Right cardiac atrium (tissue), 5 donors: ENCODE results near the gene TMEM190. TPM values are rescaled to one million over a fixed set of nuclear protein-coding genes. Genes with fewer than 3 reads are reported as not detected.
A peak's percentile ranks its signal among the peaks of the same experiment; 100 is the strongest.
"Not testable (repeated sequence)": the region's sequence is repeated elsewhere in the genome, so short reads cannot be mapped to it uniquely, and the experiment has no call there.

Source experiments
- ATAC-seq, 2 donors: fragments of 200-7000 bp; cut with Tn5 transposase; one replicate each; pipeline versions ENCODE4 v1.8.0 to v1.9.1; 2020; ENCODE audit warnings: moderate library complexity in 2 of 2, mild to moderate bottlenecking in 1 of 2
- DNase-seq, 3 donors: peaks; one replicate each; pipeline ENCODE4 v3.0.0-alpha.2; 2020
- H3K27ac ChIP-seq: one replicate; pipeline ENCODE4 v1.5.1; 2013; ENCODE audit warnings: mild to moderate bottlenecking, low read length, control low read depth, moderate library complexity
- H3K27me3 ChIP-seq: one replicate; pipeline ENCODE4 v1.6.1; 2013; ENCODE audit not compliant: control insufficient read depth, insufficient read depth
- H3K4me1 ChIP-seq: one replicate; pipeline ENCODE4 v1.6.1; 2013; ENCODE audit warnings: low read length; ENCODE audit not compliant: control insufficient read depth, insufficient read depth
- H3K4me3 ChIP-seq: one replicate; pipeline ENCODE4 v1.5.1; 2013; ENCODE audit warnings: low read length, control low read depth
- H3K9me3 ChIP-seq: one replicate; pipeline ENCODE4 v1.6.1; 2013; ENCODE audit warnings: low read length; ENCODE audit not compliant: control insufficient read depth
- WGBS: extraction: QIAGEN DNeasy Blood & Tissue Kit; methylation state at CpG from one replicate; pipeline ENCODE4 v1.1.7; 2013; 5-methylcytosine and 5-hydroxymethylcytosine counted together
- intact Hi-C, 4 donors: fragments of 100-400 bp; cut with DNase I; formaldehyde crosslinking; loops; one replicate each; pipeline versions ENCODE4 v1.11.0 to v1.14.0; 2022 to 2023
- polyA plus RNA-seq: library from polyadenylated mRNA; stranded (reverse); fragments of 200-250 nt; gene quantifications from one replicate; pipeline ENCODE4 v1.2.3, GENCODE V29; 2013
- total RNA-seq, 4 donors: library from RNA; stranded (reverse); fragmentation: NEBNext Ultra II Directional; extraction: Animal tissue kit (Norgen Biotek cat#: 25700); gene quantifications; one replicate each; pipeline ENCODE4 v1.2.1, GENCODE V29; 2021
- donor health status: healthy with polysubstance abuse.
- donor health status: DM: no; HTN: yes; CAD: no.
- donor health status: DM: no; HTN: no; CAD: no.
- donor health status: DM: no; HTN: yes; CAD: no; lungs with severe emphysema.
- donor health status: DM: yes; HTN: yes; CAD: no.

TMEM190 gene
- total and polyA plus RNA-seq, 5 donors = not detected

DNA sequence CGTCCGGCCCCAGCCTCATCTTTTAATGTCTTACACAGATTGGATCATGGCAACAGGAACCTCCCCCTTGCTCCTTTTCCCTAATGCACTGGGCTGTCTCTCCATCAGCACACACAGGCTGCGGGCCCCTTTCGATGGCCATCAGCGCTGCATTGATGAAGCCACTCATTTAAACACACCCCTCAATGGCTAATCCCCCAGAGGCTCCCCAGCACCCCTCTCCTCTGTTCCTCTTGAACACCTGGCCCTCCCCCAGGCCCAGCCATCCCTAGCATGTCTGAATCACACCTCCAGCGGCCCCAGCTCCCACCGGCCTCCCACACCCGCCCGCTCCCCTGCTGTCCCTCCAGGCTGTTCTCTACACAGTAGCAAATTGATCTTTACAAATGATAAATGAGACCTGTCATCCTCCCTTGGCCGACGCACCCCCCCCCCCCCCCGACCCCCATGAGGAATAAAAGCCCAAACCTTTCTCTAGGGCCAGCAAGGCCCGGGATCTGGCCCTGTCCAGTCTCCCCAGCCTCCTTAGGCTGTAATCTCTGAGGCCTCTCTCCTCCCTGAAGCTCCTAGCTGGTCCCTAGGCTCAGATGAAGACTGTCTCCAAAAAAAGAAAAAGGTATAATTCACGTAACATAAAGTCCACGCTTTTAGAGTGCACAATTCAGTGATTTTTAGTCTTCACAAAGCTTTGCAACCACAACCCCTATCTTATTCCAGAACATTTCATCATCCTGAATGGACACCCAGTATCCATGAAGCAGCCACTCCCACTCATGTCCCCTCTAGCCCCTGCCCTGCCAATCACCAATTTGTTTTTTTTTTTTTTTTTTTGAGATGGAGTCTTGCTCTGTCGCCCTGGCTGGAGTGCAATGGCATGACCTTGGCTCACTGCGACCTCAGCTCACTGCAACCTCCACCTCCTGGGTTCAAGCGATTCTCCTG, 16.5 kb downstream of the TMEM190 start:
- H3K9me3 ChIP-seq = no peaks in the 10 kb centered on the region
- peak in 1 of 3 donors; percentile 38 for DNase-seq
- peaks cover 5% of the 10 kb centered on the region for H3K4me1 ChIP-seq
- intact Hi-C loops = no loop called here
- H3K27me3 ChIP-seq = no peaks in the 10 kb centered on the region
- WGBS = 70% methylated on average over 18 of the region's 18 CpGs
- no peak overlapping the region for H3K27ac ChIP-seq
- no peak for ATAC-seq
- H3K4me3 ChIP-seq = no peak overlapping the region

DNA sequence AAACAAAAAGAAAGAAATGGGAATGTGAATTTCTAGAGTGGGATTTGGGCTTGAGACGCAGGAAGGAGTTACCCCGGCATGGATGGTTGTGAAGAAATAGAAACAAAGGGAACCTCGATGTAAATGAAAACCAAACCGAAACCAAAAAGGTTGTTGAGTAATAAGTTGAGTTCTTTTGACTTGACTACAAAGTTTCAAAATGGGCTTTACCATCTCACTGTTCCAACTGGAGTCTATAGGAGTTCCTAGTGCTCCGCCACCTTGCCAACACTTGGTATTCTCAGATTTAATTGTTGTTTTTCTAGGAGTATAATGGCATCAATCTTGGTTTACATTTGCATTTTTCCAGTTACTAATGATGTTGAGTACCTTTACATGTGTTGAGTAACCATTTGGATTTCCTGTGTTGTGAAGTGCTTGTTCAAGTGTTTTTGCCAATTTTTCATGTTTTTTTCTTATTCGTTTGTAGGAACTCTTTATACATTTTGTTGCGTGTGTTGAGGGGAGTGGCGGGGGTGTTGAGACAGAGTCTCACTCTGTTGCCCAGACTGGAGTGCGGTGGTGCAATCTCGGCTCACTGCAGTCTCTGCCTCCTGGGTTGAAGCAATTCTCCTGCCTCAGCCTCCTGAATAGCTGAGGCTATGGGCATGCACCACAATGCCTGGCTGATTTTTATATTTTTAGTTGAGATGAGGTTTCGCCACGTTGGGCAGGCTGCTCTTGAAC, 21.7 kb downstream of the TMEM190 start:
- ATAC-seq (no peak), DNase-seq (peak in 1 of 3 donors; percentile 37)
- H3K9me3 ChIP-seq = no peaks in the 10 kb centered on the region
- no peaks in the 10 kb centered on the region for H3K4me1 ChIP-seq
- H3K4me3 ChIP-seq = no peak overlapping the region
- intact Hi-C loops = no loop called here
- 84% methylated on average over 12 of the region's 12 CpGs for WGBS
- no peaks in the 10 kb centered on the region for H3K27me3 ChIP-seq
- no peak overlapping the region for H3K27ac ChIP-seq

DNA sequence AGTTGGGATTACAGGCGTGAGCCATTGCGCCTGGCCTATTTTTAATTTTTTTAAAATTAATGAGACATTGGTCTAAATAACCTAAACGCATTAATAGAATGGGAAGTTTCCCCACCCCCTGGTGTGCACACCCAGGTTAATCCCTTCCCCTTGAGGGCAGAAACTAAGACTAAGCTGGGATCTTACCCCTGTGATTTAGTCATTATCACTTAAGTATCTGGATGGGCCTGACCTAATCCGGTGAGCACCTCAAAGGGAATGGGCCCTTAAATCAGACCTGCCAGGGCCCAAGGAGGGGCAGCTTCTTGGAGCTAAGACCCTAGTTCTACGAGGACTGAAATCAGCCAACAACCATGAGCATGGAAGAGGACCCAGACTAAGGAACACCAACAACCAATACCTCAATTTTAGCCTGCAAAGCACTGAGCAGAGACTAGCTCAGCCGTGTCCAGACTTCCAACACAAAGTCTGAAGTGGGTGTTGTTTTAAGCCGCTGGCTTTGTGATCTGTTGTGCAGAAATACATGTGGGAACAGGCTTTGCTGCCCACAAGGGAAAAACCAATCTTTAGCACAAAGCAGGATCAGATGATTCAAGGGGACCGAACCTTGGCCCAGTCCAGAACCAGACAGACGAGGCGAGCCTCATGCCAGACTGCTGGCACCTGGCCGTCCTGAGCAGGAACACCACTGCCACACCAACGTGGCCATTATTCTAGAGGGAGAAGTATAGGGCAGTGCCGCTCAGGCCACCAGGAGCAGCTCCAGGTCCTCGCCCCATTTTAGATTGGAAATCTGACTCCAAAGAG, 23.9 kb downstream of the TMEM190 start:
- intact Hi-C loops = no loop called here
- H3K4me1 ChIP-seq = no peaks in the 10 kb centered on the region
- H3K27ac ChIP-seq = no peak overlapping the region
- DNase-seq (peak in 2 of 3 donors; percentile 11 to 16), ATAC-seq (no peak)
- no peak overlapping the region for H3K4me3 ChIP-seq
- no peaks in the 10 kb centered on the region for H3K9me3 ChIP-seq
- H3K27me3 ChIP-seq = no peaks in the 10 kb centered on the region
- WGBS = 87% methylated on average over 14 of the region's 14 CpGs

DNA sequence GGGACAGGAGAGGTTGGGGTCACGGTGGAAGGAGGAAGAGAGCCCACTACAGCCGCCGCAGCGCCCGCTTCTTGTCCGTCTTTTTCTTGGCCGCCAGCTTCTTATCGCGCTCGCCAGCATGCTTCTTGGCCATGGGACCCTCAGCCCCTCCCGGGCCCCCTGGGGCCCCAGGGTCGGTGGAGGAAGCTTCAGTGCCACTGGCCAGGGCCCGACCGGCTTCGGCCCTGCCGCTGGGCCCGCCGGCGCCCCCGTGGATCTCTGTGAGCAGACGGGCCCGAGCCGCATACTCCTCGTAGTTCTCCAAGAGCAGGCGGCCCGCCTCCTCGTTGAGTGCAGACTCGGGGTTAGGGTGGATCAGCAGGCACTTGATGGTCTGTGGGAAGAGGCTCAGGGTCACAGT, 24.8 kb downstream of the TMEM190 start:
- H3K9me3 ChIP-seq, intact Hi-C loops, H3K4me3 ChIP-seq, H3K27ac ChIP-seq, H3K4me1 ChIP-seq, H3K27me3 ChIP-seq: not testable (repeated sequence)
- 87% methylated on average over 21 of the region's 28 CpGs for WGBS
- DNase-seq (peak in 1 of 3 donors; percentile 34), ATAC-seq (peak in 1 of 2 donors; percentile 8)

DNA sequence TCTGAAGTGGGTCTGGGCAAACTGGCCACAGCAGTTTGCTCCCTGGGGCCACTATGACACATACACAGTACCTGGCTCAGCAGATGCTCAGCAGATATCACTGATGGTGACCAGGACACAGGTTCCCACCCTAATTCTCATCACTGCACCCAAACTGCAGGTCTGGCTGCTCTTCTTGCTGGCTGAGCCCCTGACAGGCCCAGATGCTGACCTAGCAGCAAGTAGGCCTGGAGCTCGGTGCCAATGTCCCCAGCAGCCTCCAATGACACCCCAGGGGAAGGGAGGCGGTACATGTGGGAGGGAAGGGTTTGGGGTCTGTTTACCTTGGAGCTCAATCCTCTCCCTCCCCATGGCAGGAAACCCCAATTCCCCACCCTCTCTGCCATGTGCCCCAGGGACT, 25.9 kb downstream of the TMEM190 start:
- Histone ChIP-seq H3K27ac (no peak overlapping the region), H3K4me3 (no peak overlapping the region), H3K4me1 (peaks cover 7% of the 10 kb centered on the region), H3K9me3 (no peaks in the 10 kb centered on the region), H3K27me3 (no peaks in the 10 kb centered on the region)
- 71% methylated on average over 2 of the region's 2 CpGs for WGBS
- intact Hi-C loops = no loop called here
- no peak for ATAC-seq
- DNase-seq = peak in 1 of 3 donors; percentile 13

DNA sequence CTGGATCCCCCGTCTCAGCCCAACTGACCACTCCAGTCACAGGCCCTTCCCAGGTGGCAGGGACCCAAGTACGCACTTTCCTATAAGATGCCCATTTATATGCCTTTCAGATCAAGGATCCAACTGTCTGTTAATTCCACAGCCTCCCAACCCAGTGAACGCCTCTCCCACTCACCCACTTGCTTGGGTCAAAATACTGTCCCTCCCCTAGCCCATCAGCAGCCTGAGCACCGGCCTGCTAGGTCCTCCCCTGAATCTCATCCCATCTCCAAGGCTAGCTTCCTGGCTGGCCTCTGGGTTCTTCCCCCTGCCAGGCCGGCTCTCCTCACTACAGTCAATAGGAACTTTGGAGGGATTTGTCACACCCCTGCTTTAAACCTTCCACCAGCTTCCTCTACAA, 29.0 kb downstream of the TMEM190 start:
- ATAC-seq (no peak), DNase-seq (peak in 1 of 3 donors; percentile 30)
- H3K27me3 ChIP-seq = no peaks in the 10 kb centered on the region
- H3K27ac ChIP-seq = no peak overlapping the region
- peaks cover 12% of the 10 kb centered on the region for H3K4me1 ChIP-seq
- no peak overlapping the region for H3K4me3 ChIP-seq
- H3K9me3 ChIP-seq = no peaks in the 10 kb centered on the region
- whole genome bisulfite sequencing = 86% methylated on average over 5 of the region's 5 CpGs
- intact Hi-C loops = no loop called here

DNA sequence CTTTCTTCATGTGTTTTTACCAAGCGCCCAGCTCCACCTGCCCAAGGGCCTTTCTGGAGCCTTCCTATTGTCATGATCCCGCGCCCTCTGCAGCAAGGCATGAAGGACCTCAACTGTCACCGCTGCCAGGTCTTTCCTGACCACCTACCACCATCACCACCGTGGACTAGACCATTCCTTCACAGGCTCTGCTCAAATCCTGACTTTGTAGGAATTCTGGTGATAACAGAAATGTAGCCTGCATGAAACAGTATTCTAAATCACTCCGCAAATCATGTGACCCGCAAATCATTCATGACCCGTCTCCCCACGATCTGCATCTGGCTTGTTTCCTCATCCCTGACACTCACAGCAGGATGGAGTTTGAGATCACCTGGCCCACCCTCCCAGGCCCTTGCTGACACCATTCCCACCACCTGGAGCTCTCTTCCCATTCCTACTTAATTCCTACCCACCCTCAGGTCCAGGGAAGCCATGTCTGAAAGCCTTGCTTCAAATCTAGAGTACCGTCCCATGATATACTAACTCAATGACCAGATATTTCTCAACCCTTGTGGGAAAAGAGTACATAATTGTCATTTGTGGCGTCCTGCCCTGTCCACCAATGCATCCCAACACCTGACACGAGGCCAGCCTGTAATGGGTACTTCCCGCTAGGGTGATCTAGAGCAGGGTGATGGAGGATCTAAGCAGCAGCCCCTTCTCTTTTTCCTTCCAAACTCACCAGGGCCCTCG, 29.6 kb downstream of the TMEM190 start:
- intact Hi-C loops = no loop called here
- no peak for ATAC-seq

DNA sequence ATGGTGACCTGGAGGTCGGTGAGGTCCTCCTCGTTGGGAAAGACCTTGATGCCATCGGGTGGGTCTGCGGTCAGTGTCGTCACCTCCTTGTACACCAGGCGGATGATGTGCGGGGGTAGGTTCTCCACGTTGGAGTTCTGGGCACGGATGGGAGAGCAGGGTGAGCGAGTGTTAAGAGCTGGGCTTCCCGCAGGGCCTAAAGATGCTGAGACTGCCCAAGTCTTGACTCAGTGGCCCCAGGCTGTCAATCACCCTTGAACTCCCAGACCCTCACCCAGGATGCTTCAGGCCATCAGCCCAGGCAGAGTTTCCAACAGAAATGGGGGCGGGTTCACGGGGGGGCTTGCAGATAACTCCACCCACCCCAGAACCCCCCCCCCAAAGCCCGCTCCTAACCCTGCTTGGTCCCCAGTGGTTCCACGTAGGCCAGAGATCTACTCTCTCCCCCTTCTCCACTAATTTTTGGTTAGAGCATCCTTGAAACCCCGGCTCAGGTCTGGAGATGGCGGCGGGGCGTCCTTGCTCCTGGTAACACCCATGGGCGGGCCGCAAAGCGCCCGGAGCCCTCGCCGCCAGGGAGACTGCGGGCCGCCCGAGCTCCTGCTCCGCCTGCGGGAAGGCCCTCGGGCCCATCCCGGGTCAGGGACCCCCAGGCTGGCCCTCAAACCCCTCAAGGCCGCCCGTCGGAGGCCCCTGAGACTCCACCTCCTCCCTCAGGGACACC, 30.4 kb downstream of the TMEM190 start:
- Histone ChIP-seq H3K27ac (peak overlapping the region; percentile 69), H3K4me1 (peaks cover 12% of the 10 kb centered on the region), H3K4me3 (peak overlapping the region; percentile 94), H3K9me3 (no peaks in the 10 kb centered on the region), H3K27me3 (no peaks in the 10 kb centered on the region)
- ATAC-seq (peak; percentile 0 to 11), DNase-seq (peak; percentile 60 to 81 (median 77))
- intact Hi-C loops = no loop called here
- 12% methylated on average over 35 of the region's 35 CpGs for WGBS

More for the DNA sequence above, 29.6 kb downstream of the TMEM190 start:
- Histone ChIP-seq H3K4me1 (peaks cover 12% of the 10 kb centered on the region), H3K9me3 (no peaks in the 10 kb centered on the region), H3K4me3 (no peak overlapping the region), H3K27ac (no peak overlapping the region), H3K27me3 (no peaks in the 10 kb centered on the region)
- DNase-seq = peak in 1 of 3 donors; percentile 23
- WGBS = 81% methylated on average over 14 of the region's 14 CpGs

DNA sequence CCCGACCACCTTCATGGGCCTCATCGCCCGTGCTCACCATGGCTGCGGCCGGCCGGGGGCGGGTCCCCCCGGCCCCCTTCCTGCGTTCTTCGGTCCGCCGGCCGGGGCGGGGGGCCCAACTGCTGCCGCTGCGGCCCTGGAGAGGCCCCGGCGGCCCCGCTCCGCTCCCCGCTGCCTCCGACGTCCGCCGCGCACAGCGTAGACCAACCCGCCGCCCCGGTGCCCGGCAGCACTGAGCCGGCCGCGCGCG, 30.8 kb downstream of the TMEM190 start, which contains the start of gene UBE2S:
UBE2S (minus strand) TSS at position 239 of the 250 bp plus-strand sequence; CDS start at position 40, 199 bp downstream.
- under 1% methylated on average over 36 of the region's 36 CpGs for WGBS
- ATAC-seq, DNase-seq, H3K27me3 ChIP-seq, H3K9me3 ChIP-seq, intact Hi-C loops: not testable (repeated sequence)
- Histone ChIP-seq H3K4me1 (peaks cover 12% of the 10 kb centered on the region), H3K4me3 (peak within 1 kb of the TSS; percentile 94), H3K27ac (peak within 1 kb of the TSS; percentile 100)
